Measurements from ENCODE around the gene KRT25. TPM values are rescaled to one million over a fixed set of nuclear protein-coding genes. Genes with fewer than 3 reads are reported as not detected.
A peak's percentile ranks its signal among the peaks of the same experiment; 100 is the strongest.

KRT25 gene
- total and polyA plus RNA-seq, 2 donors (not counting 3 experiments of a cell fraction or from before 2014, with no cell fraction given) = not detected

DNA sequence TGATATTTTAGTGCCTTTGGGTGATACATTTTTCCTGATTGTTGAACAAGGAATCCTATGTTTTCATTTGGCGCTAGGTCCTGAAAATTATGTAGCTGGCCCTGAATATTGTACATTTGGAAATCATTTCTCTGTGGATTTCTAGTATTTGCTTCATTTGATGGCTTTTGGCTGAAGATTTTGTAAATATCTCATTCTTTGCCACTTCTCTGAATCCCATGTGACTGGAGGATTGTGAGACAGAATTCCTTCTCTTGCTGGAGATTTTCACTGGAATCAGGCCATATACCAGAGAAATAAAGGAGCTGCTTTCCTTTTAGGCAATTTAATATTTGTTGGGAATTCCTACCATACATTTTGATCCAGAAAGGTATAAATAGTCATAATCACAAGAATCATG is 36.0 kb upstream of the KRT25 start:
- H3K4me1 ChIP-seq (ENCODE audit: control insufficient read depth, extremely low read depth, insufficient read depth, low read length) = no peaks in the 10 kb centered on the region
- no peaks in the 10 kb centered on the region for H3K9me1 ChIP-seq (replicated peaks; ENCODE audit: control insufficient read depth, extremely low read depth, insufficient read depth, low read length)
- DNase-seq (ENCODE audit: low read depth, low spot score) (no peak), FAIRE-seq (peak; percentile 15)
- intact Hi-C loops (cut with micrococcal nuclease) (loop anchor here (1.0 kb wide), 2 partner anchors 143 to 176 kb away; no protein-coding TSS in a partner anchor), dilution Hi-C loops (cut with MboI; ENCODE audit: extremely low pct_ligation_motif_present, low sequenced_read_pairs) (no loop called here)
- no peak overlapping the region for H3K27ac ChIP-seq (ENCODE audit: insufficient read depth, low read depth, low read length)
- ChIA-PET CTCF (interaction anchor here (0.8 to 2.4 kb wide), 7 partner anchors 10 to 872 kb away, joined by 3 to 24 read pairs (median 5); no protein-coding TSS in a partner anchor), POLR2A (no interaction called here)
- H3K9ac ChIP-seq (replicated peaks; ENCODE audit: extremely low read depth, insufficient read depth, low read length) = no peak overlapping the region
- H3K79me2 ChIP-seq (ENCODE audit: control insufficient read depth, insufficient read depth, low read length) = no peaks in the 10 kb centered on the region
- no peaks in the 10 kb centered on the region for H3K9me3 ChIP-seq (replicated peaks; ENCODE audit: control insufficient read depth, insufficient read depth, low read length)
- no peak overlapping the region for H3K4me3 ChIP-seq (replicated peaks in 1 of 3; ENCODE audit: insufficient read depth in 1 of 3, low read depth in 1 of 3, low read length in 3 of 3)
- peaks cover 10 to 15% of the 10 kb centered on the region in 2 experiments for H3K27me3 ChIP-seq (ENCODE audit: control insufficient read depth in 2 of 2, insufficient read depth in 2 of 2, low read length in 2 of 2)
- no peak for TF ChIP-seq POLR2A (IDR thresholded peaks at IDR 0.05; ENCODE audit: low read depth, low read length)
- no peak for TF ChIP-seq EZH2 (IDR thresholded peaks at IDR 0.05; ENCODE audit: borderline replicate concordance, low read depth, low read length, severe bottlenecking)
- TF ChIP-seq GATA2 (IDR thresholded peaks at IDR 0.05; ENCODE audit: insufficient read depth, insufficient read length, low read depth, low read length) = no peak
- no peak for TF ChIP-seq MYC (IDR thresholded peaks at IDR 0.05; ENCODE audit: low read depth, low read length)
- no peak for TF ChIP-seq FOS (IDR thresholded peaks at IDR 0.05; ENCODE audit: borderline replicate concordance, insufficient read depth, low read length)
- no peak for TF ChIP-seq POLR2AphosphoS5 (IDR thresholded peaks at IDR 0.05; ENCODE audit: insufficient read depth, low read depth, low read length)
- no peak for TF ChIP-seq JUN (IDR thresholded peaks at IDR 0.05; ENCODE audit: borderline replicate concordance, insufficient read depth, insufficient read length, low read depth)
- BruUV-seq (replicated peaks) = no TSS peak
- H3K36me3 ChIP-seq (ENCODE audit: control insufficient read depth in 2 of 2, extremely low read depth in 1 of 2, insufficient read depth in 2 of 2, low read length in 2 of 2) = no peaks in the 10 kb centered on the region
- no peak overlapping the region for H3K4me2 ChIP-seq (ENCODE audit: insufficient read depth, low read length)
- H2AFZ ChIP-seq (ENCODE audit: low read depth, low read length) = no peak overlapping the region
- no peaks in the 10 kb centered on the region for H4K20me1 ChIP-seq (replicated peaks; ENCODE audit: control insufficient read depth, extremely low read depth, insufficient read depth, low read length)

- Histone ChIP-seq H3K9me1 (replicated peaks; ENCODE audit: control insufficient read depth, extremely low read depth, insufficient read depth, low read length) (no peaks in the 10 kb centered on the region), H3K9ac (replicated peaks; ENCODE audit: extremely low read depth, insufficient read depth, low read length) (no peak within 1 kb of the TSS), H2AFZ (ENCODE audit: low read depth, low read length) (no peak within 1 kb of the TSS), H4K20me1 (replicated peaks; ENCODE audit: control insufficient read depth, extremely low read depth, insufficient read depth, low read length) (no peaks in the 10 kb centered on the region), H3K27ac (ENCODE audit: insufficient read depth, low read depth, low read length) (no peak within 1 kb of the TSS), H3K4me1 (ENCODE audit: control insufficient read depth, extremely low read depth, insufficient read depth, low read length) (no peaks in the 10 kb centered on the region), H3K9me3 (replicated peaks; ENCODE audit: control insufficient read depth, insufficient read depth, low read length) (no peaks in the 10 kb centered on the region), H3K4me2 (ENCODE audit: insufficient read depth, low read length) (no peak within 1 kb of the TSS), H3K36me3 (ENCODE audit: control insufficient read depth in 2 of 2, extremely low read depth in 1 of 2, insufficient read depth in 2 of 2, low read length in 2 of 2) (no peaks in the 10 kb centered on the region), H3K4me3 (replicated peaks in 1 of 3; ENCODE audit: insufficient read depth in 1 of 3, low read depth in 1 of 3, low read length in 3 of 3) (no peak within 1 kb of the TSS), H3K79me2 (ENCODE audit: control insufficient read depth, insufficient read depth, low read length) (no peaks in the 10 kb centered on the region), H3K27me3 (ENCODE audit: control insufficient read depth in 2 of 2, insufficient read depth in 2 of 2, low read length in 2 of 2) (peaks cover 8 to 18% of the 10 kb centered on the region in 2 experiments)
- DNase-seq (ENCODE audit: low read depth, low spot score) (no peak), FAIRE-seq (no peak)
- no TSS peak for BruUV-seq (replicated peaks)
- ChIA-PET POLR2A (no interaction called here), CTCF (no interaction called here)
- intact Hi-C loops (cut with micrococcal nuclease) = no loop called here
- dilution Hi-C loops (cut with MboI; ENCODE audit: extremely low pct_ligation_motif_present, low sequenced_read_pairs) = no loop called here
- no peak for TF ChIP-seq MAX (IDR thresholded peaks at IDR 0.05; ENCODE audit: insufficient read depth, insufficient read length)
These were observed 27.3 kb upstream of the KRT25 start, which contains the start of gene KRT27 for GRCh38 chr17:40782450-40782849. Gene KRT27 (minus strand): TSS chr17:40782550. CDS start chr17:40782493, 57 bp downstream.

Data from endothelial cell of umbilical vein (primary cell).